Smooth muscle cell (in vitro differentiated cells): ENCODE data around the gene ERCC2. TPM values are rescaled to one million over a fixed set of nuclear protein-coding genes. Genes with fewer than 3 reads are reported as not detected.

Source experiments
- DNase-seq: peaks from one replicate; lab custom pipeline; 2025; ENCODE audit not compliant: unreplicated experiment; lab: John Stamatoyannopoulos, UW
- H2AFZ ChIP-seq: fragments of 200-600 bp; sonication (generic); 2 replicates; pipeline ENCODE4 v1.6.0; 2016; ENCODE audit warnings: antibody characterized with exemption, low read depth, mild to moderate bottlenecking
- H3F3A ChIP-seq: fragments of 200-600 bp; sonication (generic); 2 replicates; pipeline ENCODE4 v1.6.0; 2017; ENCODE audit warnings: antibody characterized with exemption, low read depth
- H3K27ac ChIP-seq: fragments of 200-600 bp; sonication (generic); 2 replicates; pipeline ENCODE4 v1.5.1; 2016; ENCODE audit warnings: low read depth, mild to moderate bottlenecking
- H3K27me3 ChIP-seq: fragments of 200-600 bp; sonication (generic); 2 replicates; pipeline ENCODE4 v1.6.1; 2016; ENCODE audit warnings: low read depth, mild to moderate bottlenecking
- H3K36me3 ChIP-seq: fragments of 200-600 bp; sonication (generic); 2 replicates; pipeline ENCODE4 v1.5.1; 2016; ENCODE audit warnings: low read depth
- H3K4me1 ChIP-seq: fragments of 200-600 bp; sonication (generic); 2 replicates; pipeline ENCODE4 v1.5.1; 2016; ENCODE audit warnings: low read depth
- H3K4me2 ChIP-seq: fragments of 200-600 bp; sonication (generic); 2 replicates; pipeline ENCODE4 v1.6.0; 2016; ENCODE audit warnings: mild to moderate bottlenecking
- H3K4me3 ChIP-seq: fragments of 200-600 bp; sonication (generic); 2 replicates; pipeline ENCODE4 v1.5.1; 2016; ENCODE audit warnings: mild to moderate bottlenecking
- H3K79me2 ChIP-seq: fragments of 200-600 bp; sonication (generic); 2 replicates; pipeline ENCODE4 v1.6.0; 2016; ENCODE audit warnings: low read depth, mild to moderate bottlenecking
- H3K9ac ChIP-seq: fragments of 200-600 bp; sonication (generic); 2 replicates; pipeline ENCODE4 v1.6.0; 2016; ENCODE audit warnings: low read depth
- H3K9me3 ChIP-seq: fragments of 200-600 bp; sonication (generic); replicated peaks from 2 replicates; pipeline ENCODE4 v1.5.1; 2016; ENCODE audit warnings: low read depth
- H4K20me1 ChIP-seq: fragments of 200-600 bp; sonication (generic); 2 replicates; pipeline ENCODE4 v1.6.0; 2016; ENCODE audit warnings: low read depth
- WGBS: methylation state at CpG from one replicate; pipeline ENCODE4 v1.1.7; 2016; ENCODE audit warnings: low lambda C conversion rate; 5-methylcytosine and 5-hydroxymethylcytosine counted together
- polyA plus RNA-seq: library from polyadenylated mRNA; unstranded; fragments of >200 nt; fragmentation: Nextera tagmentation; extraction: Ambion mirVana; gene quantifications from 2 replicates; pipeline ENCODE4 v1.2.1, GENCODE V29; 2016
- total RNA-seq: library from RNA; depleted of rRNA; stranded (reverse); fragments of >200 nt; gene quantifications from 2 replicates; pipeline ENCODE4 v1.2.3, GENCODE V29; 2014
- TF ChIP-seq, protein P1 (sequence below): fragments of 200-600 bp; sonication (generic); IDR thresholded peaks from 2 replicates; pipeline ENCODE4 v1.5.1; 2017; ENCODE audit warnings: borderline replicate concordance, mild to moderate bottlenecking, antibody characterized with exemption; ENCODE audit not compliant: insufficient read depth, poor library complexity, severe bottlenecking

Gene ERCC2
- total and polyA plus RNA-seq, 2 experiments from 2014 or later, result 13.4 to 14.6 TPM

DNA sequence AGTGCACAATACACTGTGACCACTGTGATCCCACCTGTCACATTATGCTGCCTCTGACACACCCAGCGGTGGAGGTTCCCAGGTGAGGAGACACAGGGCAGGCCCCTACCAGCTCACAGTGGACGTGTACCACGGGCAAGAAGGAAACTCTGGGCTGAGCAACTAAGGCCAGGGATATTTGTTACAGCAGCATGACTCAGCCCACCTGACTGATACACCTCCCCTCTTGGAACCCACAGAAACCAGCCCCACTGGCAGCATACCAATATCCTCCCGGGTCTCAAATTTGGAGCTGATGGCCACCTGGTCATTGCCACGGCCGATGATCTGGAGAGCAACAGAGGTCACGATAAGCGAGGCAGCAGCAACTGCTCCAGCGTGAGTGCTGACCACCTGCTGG lies 15.0 kb downstream of the ERCC2 start:
- no peak overlapping the region for H3K27ac ChIP-seq
- H3K4me2 ChIP-seq, result no peak overlapping the region
- no peaks in the 10 kb centered on the region for H3K9me3 ChIP-seq
- no peaks in the 10 kb centered on the region for H3K4me1 ChIP-seq
- TF ChIP-seq, protein P1, sequence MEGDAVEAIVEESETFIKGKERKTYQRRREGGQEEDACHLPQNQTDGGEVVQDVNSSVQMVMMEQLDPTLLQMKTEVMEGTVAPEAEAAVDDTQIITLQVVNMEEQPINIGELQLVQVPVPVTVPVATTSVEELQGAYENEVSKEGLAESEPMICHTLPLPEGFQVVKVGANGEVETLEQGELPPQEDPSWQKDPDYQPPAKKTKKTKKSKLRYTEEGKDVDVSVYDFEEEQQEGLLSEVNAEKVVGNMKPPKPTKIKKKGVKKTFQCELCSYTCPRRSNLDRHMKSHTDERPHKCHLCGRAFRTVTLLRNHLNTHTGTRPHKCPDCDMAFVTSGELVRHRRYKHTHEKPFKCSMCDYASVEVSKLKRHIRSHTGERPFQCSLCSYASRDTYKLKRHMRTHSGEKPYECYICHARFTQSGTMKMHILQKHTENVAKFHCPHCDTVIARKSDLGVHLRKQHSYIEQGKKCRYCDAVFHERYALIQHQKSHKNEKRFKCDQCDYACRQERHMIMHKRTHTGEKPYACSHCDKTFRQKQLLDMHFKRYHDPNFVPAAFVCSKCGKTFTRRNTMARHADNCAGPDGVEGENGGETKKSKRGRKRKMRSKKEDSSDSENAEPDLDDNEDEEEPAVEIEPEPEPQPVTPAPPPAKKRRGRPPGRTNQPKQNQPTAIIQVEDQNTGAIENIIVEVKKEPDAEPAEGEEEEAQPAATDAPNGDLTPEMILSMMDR, result no peak
- no peaks in the 10 kb centered on the region for H4K20me1 ChIP-seq
- no peak for DNase-seq
- WGBS, result 96% methylated on average over 9 of the region's 9 CpGs
- no peaks in the 10 kb centered on the region for H3F3A ChIP-seq
- no peaks in the 10 kb centered on the region for H3K79me2 ChIP-seq
- H3K4me3 ChIP-seq, result no peak overlapping the region
- no peak overlapping the region for H3K9ac ChIP-seq
- H2AFZ ChIP-seq, result no peak overlapping the region
- H3K27me3 ChIP-seq, result no peaks in the 10 kb centered on the region
- H3K36me3 ChIP-seq, result no peaks in the 10 kb centered on the region

DNA sequence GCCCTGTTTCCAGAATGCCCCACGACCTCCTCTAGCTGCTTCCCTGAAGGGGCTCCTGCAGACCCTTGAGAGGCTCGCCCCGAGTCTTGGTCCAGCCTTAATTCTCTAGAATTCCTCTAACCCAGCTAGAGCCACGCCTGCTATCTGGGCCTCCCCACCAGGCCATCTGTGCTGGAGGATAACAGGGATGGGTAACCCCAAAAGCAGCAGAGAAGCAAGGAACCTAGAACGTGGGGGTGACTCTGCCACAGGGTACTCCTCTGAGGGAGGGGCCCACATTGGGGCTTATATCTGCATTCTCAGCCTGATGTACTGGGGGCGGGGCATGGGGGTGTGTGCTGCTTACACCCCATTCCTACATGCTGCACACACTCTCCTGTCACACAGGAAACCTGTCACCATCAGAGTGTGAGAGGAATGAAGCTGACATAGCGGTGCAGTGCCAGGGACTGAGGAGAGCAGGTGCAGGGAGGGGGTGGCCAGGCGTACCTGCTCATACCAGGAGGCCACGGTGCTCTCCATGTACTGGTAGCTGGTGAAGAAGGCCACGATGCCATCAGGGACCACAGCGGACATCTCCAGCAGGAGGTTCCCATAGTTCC lies 16.0 kb downstream of the ERCC2 start:
- Histone ChIP-seq H2AFZ (no peak overlapping the region), H3K27me3 (no peaks in the 10 kb centered on the region), H3K4me3 (no peak overlapping the region), H3K9ac (no peak overlapping the region), H3K36me3 (no peaks in the 10 kb centered on the region), H3K27ac (no peak overlapping the region), H4K20me1 (no peaks in the 10 kb centered on the region), H3K9me3 (no peaks in the 10 kb centered on the region), H3F3A (no peaks in the 10 kb centered on the region), H3K4me1 (no peaks in the 10 kb centered on the region), H3K4me2 (no peak overlapping the region), H3K79me2 (no peaks in the 10 kb centered on the region)
- TF ChIP-seq, protein P1, result no peak
- no peak for DNase-seq
- 95% methylated on average over 11 of the region's 11 CpGs for WGBS

DNA sequence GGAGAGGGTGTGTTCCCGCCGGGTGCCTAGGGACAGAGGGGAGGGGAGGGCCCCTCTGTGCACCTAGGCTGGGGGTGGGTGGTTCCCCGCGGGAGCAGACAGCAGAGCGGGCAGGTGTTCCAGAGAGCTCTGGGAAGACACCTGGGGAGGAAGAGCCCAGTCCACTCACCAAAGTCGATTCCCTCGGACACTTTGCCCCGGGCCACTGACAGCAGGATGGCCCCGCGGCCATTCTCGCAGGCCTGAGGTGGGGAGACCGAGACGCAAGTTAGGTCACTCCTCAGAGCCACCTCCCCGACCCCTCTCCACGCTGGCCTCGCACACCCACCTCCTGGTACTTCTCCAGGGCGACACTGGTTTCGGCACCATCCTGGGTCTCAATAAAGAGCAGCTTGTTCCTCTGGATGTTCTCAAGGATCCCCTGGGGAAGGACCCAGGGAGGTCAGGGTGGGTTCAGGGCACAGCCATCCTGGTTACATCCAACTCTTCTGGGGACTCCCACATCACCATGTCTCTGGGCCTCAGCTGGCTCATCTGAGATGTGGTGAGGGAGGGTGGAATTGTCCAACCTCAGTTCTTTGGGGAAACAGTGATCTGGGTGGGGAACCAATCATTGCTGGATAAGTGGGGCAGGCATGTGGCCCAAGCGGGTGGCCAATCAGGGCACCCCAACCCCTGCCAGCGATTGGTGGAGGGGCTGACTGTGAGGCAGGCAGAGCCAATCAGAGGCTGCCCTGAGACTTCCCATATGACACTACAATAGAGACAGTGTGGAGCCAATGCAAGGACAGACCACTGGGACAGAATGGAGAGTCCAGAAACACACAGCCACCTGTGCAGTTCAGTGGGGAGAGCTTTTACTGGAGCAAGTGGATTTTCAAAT lies 17.2 kb downstream of the ERCC2 start:
- no peaks in the 10 kb centered on the region for H3K36me3 ChIP-seq
- no peaks in the 10 kb centered on the region for H3K4me1 ChIP-seq
- no peaks in the 10 kb centered on the region for H3K9me3 ChIP-seq
- H3K9ac ChIP-seq, result no peak overlapping the region
- H3F3A ChIP-seq, result no peaks in the 10 kb centered on the region
- DNase-seq, result no peak
- no peaks in the 10 kb centered on the region for H3K27me3 ChIP-seq
- TF ChIP-seq, protein P1, result no peak
- no peak overlapping the region for H3K4me3 ChIP-seq
- no peak overlapping the region for H3K27ac ChIP-seq
- no peaks in the 10 kb centered on the region for H4K20me1 ChIP-seq
- H2AFZ ChIP-seq, result no peak overlapping the region
- no peak overlapping the region for H3K4me2 ChIP-seq
- WGBS, result 91% methylated on average over 13 of the region's 20 CpGs
- no peaks in the 10 kb centered on the region for H3K79me2 ChIP-seq
